UCSD-AML1 (cell line): Measurements from ENCODE around the gene IL22.
A peak's percentile ranks its signal among the peaks of the same experiment; 100 is the strongest.

Experiments used
- DNase-seq: peaks from one replicate; lab custom pipeline; 2025; ENCODE audit not compliant: unreplicated experiment; lab: John Stamatoyannopoulos, UW

The IL22 gene

DNA sequence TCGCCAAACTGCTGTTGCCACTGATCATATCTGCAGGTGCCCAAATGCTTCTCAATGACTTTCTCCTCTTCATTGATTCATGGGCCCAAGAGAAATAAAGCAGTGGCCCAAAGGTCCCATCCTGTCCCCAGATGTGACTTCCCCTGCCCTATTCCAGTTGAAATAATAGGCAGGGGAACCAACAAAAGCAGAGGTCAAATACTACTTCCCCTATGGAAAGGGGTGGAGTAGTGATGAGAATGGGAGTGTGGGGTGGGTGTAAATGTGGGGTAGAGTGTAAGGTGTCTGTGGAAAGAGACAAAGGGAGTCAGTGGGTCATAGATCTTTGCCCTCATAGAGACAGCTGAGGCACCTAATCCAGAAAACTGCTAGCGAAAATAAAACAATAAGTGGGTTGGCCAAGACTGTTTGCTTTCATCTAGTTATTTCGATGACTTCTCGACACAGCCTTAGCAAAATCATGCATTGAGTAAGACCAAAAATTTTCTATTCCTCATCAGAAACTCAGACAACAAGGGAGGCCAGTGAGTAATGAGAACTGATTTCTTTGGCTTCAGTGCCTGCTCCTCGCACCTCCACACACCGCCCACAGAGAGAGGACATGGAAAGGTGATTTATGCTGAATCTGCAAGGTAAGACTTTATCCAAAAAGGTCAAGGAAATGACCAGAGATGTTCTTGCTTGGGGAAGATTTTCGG is 10.9 kb upstream of the IL22 start:
- no peak for DNase-seq

DNA sequence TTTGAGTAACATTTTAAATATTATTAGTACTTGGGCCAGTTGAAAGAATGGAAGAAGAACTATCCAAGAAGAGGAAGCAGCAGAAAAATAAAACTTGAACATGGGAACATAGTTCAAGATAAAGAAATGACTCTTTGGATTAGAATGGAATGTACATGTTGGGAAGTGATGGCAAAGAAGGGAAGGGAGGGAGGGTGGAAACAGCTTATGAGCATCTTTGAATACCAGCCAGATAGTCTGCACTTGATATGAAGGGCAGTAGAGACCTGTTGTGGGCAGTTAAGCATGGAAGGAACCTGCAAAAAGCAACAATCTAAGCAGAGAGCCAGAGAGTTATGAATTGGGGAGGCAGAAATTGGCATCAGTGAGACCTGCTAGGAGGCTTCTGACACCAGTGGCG is 10.0 kb upstream of the IL22 start:
- no peak for DNase-seq

DNA sequence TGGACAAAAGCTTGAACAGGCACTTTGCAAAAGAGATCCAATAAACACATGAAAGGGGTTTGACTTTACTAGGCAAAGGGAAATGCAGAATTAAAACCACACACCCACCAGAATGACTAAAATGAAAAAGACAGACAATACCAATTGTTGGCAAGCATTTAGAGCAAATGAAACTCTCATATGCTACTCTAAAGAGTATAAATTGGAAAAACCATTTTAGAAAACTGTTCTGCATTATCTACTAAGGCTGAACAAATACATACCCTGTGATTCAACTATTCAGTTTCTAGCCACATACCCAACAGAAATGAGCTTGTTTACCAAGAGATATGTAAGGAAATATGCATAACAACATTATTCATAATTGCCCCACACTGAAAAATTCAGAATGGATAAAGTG is 8.5 kb upstream of the IL22 start:
- no peak for DNase-seq

DNA sequence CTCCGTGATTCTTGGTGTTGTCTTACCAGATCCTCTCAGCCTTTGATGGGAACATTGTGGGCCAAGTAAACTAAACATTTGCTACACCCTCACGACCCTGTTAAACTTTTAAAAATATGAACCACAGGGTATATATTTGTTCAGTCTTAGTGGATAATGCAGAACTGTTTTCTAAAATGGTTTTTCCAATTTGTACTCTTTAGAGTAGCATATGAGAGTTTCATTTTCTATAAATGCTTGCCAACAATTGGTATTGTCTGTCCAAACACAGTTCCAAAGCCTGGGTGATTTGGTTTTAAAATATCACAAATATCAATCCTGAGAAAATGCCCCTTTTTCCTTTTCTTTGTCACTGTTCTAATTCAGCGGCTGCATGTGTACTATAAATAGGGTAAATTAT is 6.7 kb upstream of the IL22 start:
- no peak for DNase-seq

DNA sequence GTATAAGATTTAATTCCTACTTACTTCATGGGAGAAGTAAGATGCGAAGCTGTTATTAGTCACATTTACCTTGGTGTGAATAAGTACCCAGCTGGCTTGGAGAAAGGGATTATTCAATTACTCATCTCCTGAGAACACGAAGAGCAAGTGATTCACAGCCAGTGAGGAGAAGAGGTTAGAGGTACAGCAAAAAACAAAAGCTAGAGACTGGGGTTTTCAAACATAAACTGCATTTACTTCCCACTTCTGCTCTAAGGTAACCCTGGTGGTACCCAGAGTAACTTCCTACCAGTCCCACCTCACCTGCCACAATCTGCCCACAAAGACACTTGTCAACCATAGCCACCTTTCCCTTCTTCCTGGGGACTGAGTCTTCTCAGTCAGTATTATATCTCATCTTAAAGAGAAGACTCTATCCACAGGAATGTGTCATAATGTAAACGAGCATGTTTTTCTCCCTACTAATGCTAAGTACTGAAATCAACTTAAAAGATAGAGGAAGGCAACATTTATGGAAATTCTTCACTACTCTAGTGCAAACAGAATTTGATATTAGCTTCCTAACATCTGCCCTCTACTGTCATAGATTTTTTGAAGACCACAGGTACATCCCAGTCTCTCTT is 6.0 kb upstream of the IL22 start:
- no peak for DNase-seq

DNA sequence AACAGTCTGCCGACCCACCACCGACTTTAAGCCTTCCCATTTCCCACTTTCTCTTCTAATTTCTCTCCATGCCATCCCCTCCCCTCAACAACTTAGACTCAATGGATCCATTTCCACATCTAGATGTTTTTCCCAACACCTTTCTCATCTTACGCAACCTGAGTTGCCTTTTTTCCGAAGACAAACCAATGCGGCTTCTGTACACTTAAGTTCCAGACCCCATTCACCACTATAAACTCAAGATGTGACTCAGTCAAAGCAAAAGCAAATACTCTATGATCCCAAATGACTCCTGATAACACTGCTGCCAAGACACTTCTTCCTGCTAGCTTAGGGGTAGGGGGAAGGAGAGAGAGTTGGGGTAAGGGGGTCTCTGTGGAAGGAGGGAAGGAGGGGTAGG is 1.3 kb downstream of the IL22 start:
- DNase-seq, result no peak

DNA sequence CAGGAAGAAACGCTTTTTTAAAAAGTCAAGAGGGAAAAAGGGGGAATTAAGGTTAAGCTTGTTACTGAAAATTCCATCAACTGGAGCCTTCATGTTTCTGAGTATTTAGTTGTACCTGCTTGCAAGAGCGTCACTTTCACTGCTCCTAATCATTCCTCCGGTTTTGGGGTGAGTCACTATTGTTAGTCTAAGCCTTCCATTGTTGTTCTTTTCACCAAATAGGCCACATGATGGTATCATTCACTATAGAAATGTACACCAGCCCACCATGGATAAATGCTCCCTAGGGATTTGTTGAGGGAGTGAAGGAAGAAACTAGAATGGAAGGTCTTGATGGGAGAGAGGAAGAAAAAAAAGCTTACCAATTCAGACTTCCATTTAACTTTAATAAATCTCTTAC is 3.0 kb downstream of the IL22 start:
- DNase-seq, result no peak

DNA sequence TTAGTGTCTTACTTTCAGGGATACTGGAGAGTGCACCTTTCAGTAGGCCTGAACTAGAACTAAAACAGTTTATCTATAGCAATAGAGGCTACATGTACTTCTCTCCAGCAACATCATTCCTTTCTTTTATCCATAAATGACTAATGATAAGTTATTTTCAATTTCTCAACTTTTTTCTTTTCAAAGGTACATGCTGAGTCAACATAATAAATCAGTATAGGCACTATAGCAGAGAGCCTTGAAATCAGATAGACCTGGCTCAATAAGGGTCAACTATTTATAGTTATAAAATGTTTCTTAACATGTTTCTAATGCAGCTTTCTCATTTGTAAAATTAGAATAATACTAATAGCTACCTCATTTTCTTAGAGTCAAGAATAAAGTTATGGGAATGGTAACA is 5.6 kb downstream of the IL22 start:
- DNase-seq, result no peak

DNA sequence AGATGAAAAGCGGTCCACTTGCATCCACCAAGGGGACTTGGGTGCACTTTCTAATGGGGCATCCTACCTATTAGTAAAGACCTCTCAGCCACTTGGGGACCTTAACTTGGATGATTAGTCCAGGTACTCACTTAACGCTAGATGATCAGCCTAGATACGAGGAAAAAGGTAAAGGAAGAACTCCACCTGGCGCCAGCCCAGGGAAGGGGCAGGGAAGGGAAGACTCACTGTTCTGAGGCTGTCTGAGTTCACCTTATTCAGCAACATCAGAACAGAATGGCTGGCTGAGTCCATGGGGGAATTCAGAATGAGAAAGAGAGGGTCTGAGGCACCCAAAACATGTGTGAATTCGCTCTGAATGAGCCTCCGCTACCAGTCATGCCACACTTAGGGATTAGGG is 7.1 kb downstream of the IL22 start:
- DNase-seq, result no peak

DNA sequence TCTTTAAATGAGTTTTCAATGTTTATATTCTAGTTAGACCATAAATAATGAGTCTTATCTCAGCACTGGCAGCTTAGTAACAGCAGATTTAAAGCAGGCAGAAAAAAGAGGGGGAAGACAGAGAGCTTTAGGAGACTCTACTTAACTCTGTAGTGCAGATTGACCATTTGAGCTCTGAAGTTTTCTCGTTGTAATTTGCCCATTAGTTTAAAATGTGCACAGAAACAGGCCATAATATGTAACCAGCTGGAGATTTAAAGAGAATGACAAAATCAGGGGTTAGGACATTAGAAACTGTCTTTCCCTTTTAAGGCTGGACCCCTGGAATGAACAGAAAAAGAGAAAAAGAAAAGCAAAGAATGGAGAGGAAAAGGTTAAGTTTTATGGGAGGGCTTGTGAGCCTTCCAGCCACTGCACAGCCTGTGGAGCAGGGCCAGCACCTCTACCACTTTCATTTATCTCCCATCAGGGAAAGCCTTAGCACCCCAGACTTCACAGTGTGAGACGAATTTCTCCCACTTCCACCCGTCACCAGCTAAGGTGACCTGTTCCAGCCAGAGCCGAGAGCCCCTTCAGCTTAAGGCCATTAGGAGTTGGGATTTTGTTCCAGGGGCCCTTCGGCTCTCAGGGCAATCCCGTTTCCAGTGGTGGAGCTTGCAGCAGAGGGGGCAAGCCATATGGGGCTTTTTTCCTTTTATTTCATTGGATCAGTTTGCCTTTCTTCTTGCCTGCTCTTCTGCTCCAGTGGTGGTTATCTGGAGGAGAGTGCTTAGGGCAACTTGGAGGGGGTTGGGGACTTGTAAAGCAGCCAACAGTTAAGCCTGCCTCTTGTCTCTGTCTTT is 8.0 kb downstream of the IL22 start:
- no peak for DNase-seq

DNA sequence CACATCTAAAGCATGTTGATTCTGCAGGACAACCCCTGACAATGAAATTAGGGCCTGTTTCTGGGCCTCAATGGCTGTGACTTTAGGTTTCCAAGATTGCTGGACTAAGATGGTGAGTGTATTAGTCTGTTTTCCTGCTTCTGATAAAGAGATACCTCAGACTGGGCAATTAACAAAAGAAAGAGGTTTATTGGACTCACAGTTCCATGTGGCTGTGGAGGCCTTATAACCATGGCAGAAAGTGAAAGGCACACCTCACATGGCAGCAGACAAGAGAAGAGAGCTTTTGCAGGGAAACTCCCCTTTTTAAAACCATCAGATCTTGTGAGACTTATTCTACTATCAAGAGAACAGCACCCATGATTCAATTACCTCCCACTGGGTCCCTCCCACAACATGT is 10.6 kb downstream of the IL22 start:
- no peak for DNase-seq

DNA sequence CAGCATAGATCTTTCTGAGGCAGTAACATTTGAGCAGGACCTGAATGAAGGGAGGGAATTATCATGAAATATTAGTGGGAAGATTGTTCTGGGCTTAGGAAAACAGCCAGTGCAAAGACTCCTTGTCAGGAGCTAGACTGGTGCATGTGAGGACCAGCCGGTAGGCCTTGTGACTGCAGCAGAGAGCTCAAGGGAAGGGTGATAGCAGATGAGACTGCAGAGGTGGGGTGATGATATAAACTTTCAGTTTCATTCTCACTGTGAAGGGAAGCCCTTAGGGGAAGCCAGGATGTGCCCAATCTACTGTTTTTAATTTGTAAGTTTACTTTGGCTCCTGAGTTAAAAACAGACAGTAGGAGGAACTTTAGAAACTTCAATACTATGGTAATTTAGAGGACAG is 12.4 kb downstream of the IL22 start:
- no peak for DNase-seq

DNA sequence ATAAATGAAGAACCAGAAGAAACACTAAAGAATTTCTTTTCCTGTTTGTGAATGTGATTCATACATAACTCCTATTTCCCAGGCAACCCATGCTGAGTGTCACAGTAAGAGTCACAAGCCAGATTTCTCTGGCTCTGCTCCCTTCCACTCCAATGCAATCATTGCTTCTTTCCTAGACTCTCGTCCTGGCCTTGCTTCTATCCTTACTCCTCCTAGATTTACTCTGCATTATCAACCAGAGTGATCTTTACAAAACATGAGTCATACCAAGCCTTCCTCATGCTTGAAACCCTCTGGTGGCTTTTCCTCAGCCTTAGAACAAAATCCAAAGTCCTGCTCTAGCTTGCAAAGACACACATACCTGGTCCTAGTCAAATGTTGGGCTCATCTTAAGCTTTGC is 13.3 kb downstream of the IL22 start:
- no peak for DNase-seq

DNA sequence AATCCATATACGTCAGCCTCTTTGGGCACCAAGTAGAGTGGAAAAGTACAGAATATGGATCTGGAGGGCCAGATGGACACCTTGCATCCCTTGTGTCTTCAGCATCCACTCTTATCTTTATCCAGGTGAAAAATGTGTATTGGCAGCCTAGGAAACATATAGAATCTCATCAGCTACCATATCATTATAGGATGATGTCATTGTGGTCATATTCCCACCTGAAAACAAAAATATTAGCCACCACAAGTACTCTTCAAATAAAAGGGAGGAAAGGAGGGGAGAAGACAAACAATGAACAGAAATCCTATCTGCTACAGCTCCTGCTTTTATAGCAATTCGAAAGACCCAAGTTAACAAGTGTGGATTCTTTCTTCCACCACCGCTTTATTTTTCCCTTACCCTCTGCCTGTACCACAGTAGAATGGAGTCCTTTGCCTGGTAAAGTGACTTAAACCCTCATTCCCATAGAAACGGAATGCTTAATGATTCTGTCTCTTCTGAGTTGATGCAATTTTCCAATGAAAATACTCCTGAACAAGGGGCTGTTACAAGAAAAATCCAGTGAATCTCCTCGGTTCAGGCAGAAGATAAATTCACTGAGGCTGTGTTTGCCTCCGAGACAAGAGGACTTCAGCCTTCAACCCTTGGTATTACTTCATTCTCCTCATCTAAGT is 14.0 kb downstream of the IL22 start:
- no peak for DNase-seq

DNA sequence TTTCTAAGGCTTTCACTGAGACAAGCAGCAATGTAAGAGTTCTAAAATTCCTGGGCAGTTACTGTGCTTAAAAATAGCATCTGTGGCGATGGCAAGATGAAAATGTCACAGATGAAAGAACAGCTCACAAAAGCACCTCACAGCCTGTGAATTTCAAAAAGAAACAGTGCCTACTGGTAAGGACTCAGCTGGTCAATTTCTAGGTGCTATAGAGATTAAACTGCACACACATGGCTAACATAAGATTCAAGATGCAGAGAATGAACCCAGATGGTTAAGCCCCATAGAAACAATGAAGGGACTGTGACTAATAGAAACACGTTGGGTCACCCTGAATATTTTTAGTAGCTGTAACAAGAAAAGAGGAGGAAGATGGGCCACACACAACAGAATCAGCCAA is 15.8 kb downstream of the IL22 start:
- DNase-seq, result no peak

DNA sequence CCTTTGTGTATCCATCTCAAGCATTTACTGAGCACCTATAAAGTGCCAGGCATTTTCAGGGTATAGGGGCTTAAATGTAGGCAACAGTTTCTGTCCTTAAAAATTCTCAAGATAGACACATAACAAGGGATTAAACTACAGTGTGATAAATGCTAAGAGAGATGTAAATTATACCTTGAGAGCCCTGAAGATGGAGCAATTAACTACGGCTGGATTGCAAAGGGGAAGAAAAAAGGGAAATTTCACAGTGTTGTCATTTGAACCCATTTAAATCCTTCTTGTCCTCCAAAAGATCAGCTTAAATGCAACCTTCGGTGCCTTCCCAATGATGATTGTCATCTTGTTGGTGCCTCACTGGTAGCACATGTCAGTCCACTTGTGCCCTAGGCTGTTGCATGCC is 16.3 kb downstream of the IL22 start:
- DNase-seq, result no peak

DNA sequence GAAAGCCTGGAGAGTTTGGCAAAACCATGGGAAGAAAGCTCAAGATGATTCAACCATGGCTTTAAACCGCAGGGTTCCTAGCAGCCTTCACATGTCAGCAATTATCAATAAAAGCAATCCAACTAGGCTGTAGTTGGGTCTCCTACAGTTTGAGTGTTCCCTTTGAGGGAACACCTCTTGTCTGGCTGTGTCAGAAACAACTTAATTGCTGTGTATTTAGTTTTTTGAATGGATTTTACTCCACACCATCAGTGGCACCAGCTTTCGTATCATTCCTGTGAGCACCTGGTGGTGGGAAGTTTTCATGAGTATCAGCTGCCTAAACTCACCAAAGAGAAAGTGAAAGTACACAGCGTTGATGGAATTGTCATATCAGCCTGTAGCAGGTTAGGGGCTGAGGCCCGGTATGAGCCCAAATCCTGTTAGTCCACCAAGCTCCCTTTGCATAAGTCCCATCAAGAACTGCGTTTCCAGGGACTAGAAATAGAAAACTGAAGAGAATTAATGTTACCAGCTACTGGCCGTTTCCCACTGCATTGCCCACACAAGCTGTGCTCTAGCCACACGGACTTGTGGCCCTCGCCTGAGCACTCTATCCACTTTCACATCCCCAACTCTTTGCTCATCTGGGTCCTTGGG is 16.9 kb downstream of the IL22 start:
- peak; percentile 14 for DNase-seq

DNA sequence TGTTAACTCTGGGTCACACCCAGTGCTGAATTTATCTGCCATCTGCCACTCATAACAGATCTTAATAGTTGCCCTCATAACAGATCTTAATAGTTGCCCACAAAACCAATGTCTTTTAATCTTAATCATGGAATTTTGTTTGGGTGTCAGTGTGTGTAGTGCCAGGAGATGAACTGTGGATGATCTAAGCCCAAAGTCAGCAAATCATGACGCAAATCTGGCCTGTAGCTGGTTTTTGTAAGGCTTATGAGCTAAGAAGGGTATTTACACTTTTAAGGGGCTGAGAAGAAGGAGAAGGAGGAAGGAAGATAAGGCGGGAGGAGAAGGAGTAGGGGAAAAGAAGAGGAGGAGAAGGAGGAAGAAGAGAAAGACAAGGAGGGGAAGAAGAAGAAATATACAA is 17.8 kb downstream of the IL22 start:
- no peak for DNase-seq

DNA sequence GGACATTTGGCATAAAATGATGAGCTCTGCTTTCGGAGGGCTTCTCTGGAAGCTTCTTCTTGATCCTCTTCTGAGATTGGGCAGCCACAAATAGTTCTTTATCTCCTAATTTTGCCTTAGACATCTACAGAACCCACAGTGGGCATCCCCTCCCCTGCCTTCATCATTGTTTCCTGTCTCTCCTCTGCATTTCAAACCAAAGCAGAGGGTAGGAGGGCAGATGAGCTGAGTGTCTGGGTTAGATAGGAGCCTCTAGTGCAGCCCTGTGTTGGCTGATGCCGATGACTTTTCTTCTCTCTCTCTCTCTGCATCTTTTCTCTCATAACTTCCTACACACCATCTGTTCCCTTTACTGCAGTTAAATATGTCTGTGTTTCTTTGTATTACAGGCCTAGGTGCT is 19.3 kb downstream of the IL22 start:
- no peak for DNase-seq

DNA sequence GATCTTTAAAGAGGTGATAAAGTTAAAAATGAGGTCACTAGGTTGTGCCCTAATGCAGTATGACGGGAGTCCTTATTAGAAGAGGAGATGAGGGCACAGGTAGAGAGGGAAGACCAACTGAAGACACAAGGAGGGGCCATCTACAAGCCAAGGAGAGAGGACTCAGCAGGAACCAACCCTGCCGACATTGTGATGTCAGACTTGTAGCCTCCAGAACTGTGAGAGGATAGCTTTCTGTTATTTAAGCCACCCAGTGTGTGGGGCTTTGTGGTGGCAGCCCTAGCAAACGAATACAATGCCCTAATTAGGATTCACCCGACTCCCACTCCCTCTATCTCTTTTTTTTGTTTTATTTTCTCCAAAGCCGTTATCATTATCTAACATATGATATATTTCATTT is 19.9 kb downstream of the IL22 start:
- DNase-seq, result no peak

DNA sequence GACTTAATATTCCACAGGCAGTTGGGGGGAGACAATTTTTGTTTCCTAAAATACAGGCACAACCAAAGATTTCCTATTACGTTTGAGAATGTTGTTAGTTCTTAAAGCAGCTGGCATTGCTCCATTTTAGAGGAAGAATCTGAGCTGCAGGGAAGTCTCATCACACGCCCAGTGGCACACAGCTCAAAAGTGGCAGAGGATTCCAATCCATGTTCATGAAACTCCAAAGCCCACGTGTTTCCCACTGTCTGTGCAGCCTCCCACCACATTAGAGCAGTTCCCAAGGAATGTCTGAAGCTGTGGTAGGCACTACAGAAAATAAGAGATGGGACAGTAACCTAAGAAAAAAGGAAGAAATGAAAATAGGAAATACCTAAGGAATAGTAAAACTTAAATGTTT is 21.7 kb downstream of the IL22 start:
- no peak for DNase-seq
